Measurements from ENCODE around the gene RNF151.

RNF151 gene

GRCh38 chr16:1929578-1930337, 36.9 kb upstream of the RNF151 start:
- DNase-seq (ENCODE audit: low read depth) = peak; percentile 92
- TF ChIP-seq CTCF (IDR thresholded peaks at IDR 0.05; ENCODE audit: insufficient read depth, low read depth, low read length, missing control alignments) = peak; percentile 89
- peak overlapping the region; percentile 39 for H3K4me3 ChIP-seq (ENCODE audit: low read depth, low read length)

- H3K4me3 ChIP-seq (ENCODE audit: low read depth, low read length) = no peak overlapping the region
- no peak for DNase-seq (ENCODE audit: low read depth)
- TF ChIP-seq CTCF (IDR thresholded peaks at IDR 0.05; ENCODE audit: insufficient read depth, low read depth, low read length, missing control alignments) = no peak
These were observed 36.3 kb upstream of the RNF151 start for GRCh38 chr16:1930338-1930720.

- no peak for DNase-seq (ENCODE audit: low read depth)
- no peak overlapping the region for H3K4me3 ChIP-seq (ENCODE audit: low read depth, low read length)
These were observed 34.3 kb upstream of the RNF151 start for GRCh38 chr16:1932050-1933028.

GRCh38 chr16:1933097-1933661, 33.5 kb upstream of the RNF151 start:
- H3K4me3 ChIP-seq (ENCODE audit: low read depth, low read length) = no peak overlapping the region
- no peak for DNase-seq (ENCODE audit: low read depth)
- TF ChIP-seq CTCF (IDR thresholded peaks at IDR 0.05; ENCODE audit: insufficient read depth, low read depth, low read length, missing control alignments) = no peak

More at GRCh38 chr16:1932050-1933028, 34.3 kb upstream of the RNF151 start:
- TF ChIP-seq CTCF (IDR thresholded peaks at IDR 0.05; ENCODE audit: insufficient read depth, low read depth, low read length, missing control alignments) = no peak

- TF ChIP-seq CTCF (IDR thresholded peaks at IDR 0.05; ENCODE audit: insufficient read depth, low read depth, low read length, missing control alignments) = no peak
- no peak overlapping the region for H3K4me3 ChIP-seq (ENCODE audit: low read depth, low read length)
- DNase-seq (ENCODE audit: low read depth) = no peak
These were observed 29.6 kb upstream of the RNF151 start for GRCh38 chr16:1936945-1937479.

GRCh38 chr16:1938316-1938715, 28.3 kb upstream of the RNF151 start:
- DNase-seq (ENCODE audit: low read depth) = no peak
- H3K4me3 ChIP-seq (ENCODE audit: low read depth, low read length) = no peak overlapping the region
- TF ChIP-seq CTCF (IDR thresholded peaks at IDR 0.05; ENCODE audit: insufficient read depth, low read depth, low read length, missing control alignments) = no peak

Data from GM12865 (cell line).